OCI-LY7 (cell line): Measurements from ENCODE around the gene FARSB. TPM values are rescaled to one million over a fixed set of nuclear protein-coding genes. Genes with fewer than 3 reads are reported as not detected.

Source experiments
- BruUV-seq: library from RNA; stranded (reverse); fragments of 400-500 nt; replicated peaks from 2 replicates; lab custom pipeline; 2021; lab: Mats Ljungman, UMichigan
- CTCF ChIA-PET: fragments of 300-600 bp; sonication (Branson Sonifier 250); formaldehyde crosslinking; loops from one replicate; lab custom pipeline; 2022; ENCODE audit warnings: antibody characterized with exemption; ENCODE audit not compliant: unreplicated experiment; lab: Charles Lee
- POLR2A ChIA-PET: fragments of 300-600 bp; sonication (Branson Sonifier 250); formaldehyde crosslinking; loops from one replicate; lab custom pipeline; 2022; ENCODE audit warnings: antibody characterized with exemption; lab: Charles Lee
- DNase-seq: peaks from one replicate; pipeline ENCODE4 v3.0.0-alpha.2; 2015; ENCODE audit warnings: low spot score
- H2AFZ ChIP-seq: fragments of 200-600 bp; sonication (generic), shearing (Covaris generic); 2 replicates; pipeline ENCODE4 v1.6.1; 2014; ENCODE audit warnings: mild to moderate bottlenecking, antibody characterized with exemption, low read length, moderate library complexity
- H3K27ac ChIP-seq: fragments of 200-600 bp; sonication (generic); 2 replicates; pipeline ENCODE4 v1.5.1; 2014; ENCODE audit warnings: mixed run types, low read depth, mild to moderate bottlenecking, moderate library complexity, low read length, inconsistent platforms; ENCODE audit not compliant: poor library complexity, severe bottlenecking
- H3K36me3 ChIP-seq: fragments of 200-600 bp; sonication (generic); 2 replicates; pipeline ENCODE4 v1.6.1; 2014; ENCODE audit warnings: mild to moderate bottlenecking, antibody characterized with exemption, low read length, moderate library complexity, mixed read lengths; ENCODE audit not compliant: insufficient read depth
- H3K4me1 ChIP-seq: fragments of 200-600 bp; sonication (generic); 2 replicates; pipeline ENCODE4 v1.5.1; 2014; ENCODE audit warnings: mild to moderate bottlenecking, low read length; ENCODE audit not compliant: insufficient read depth, poor library complexity, severe bottlenecking
- H3K4me2 ChIP-seq: fragments of 200-600 bp; sonication (generic); 2 replicates; pipeline ENCODE4 v1.6.1; 2014; ENCODE audit warnings: mild to moderate bottlenecking, low read length
- H3K4me3 ChIP-seq: fragments of 200-600 bp; sonication (generic); 2 replicates; pipeline ENCODE4 v1.5.1; 2014; ENCODE audit warnings: mild to moderate bottlenecking, low read depth, low read length; ENCODE audit not compliant: poor library complexity, severe bottlenecking
- H3K79me2 ChIP-seq: fragments of 200-600 bp; sonication (generic); 2 replicates; pipeline ENCODE4 v1.6.1; 2016; ENCODE audit warnings: low read depth, mild to moderate bottlenecking, low read length, moderate library complexity, mixed read lengths; ENCODE audit not compliant: insufficient read depth
- H3K9me2 ChIP-seq: fragments of 200-600 bp; sonication (generic); 2 replicates; pipeline ENCODE4 v1.6.1; 2016; ENCODE audit warnings: mild to moderate bottlenecking, low read length, mixed read lengths; ENCODE audit not compliant: insufficient read depth
- H3K9me3 ChIP-seq: fragments of 200-600 bp; sonication (generic); 2 replicates; pipeline ENCODE4 v1.6.1; 2014; ENCODE audit warnings: mild to moderate bottlenecking, mixed run types, low read length, mixed read lengths
- H4K20me1 ChIP-seq: fragments of 200-600 bp; sonication (generic); 2 replicates; pipeline ENCODE4 v1.6.1; 2014; ENCODE audit warnings: mild to moderate bottlenecking, antibody characterized with exemption, low read length, moderate library complexity, mixed read lengths; ENCODE audit not compliant: insufficient read depth
- EZH2phosphoT487 ChIP-seq: fragments of 200-600 bp; sonication (generic); IDR thresholded peaks from 2 replicates; pipeline ENCODE4 v1.6.1; 2018; ENCODE audit warnings: low read depth, borderline replicate concordance, mild to moderate bottlenecking, mixed run types, antibody characterized with exemption, low read length, moderate library complexity, mixed read lengths
- intact Hi-C: fragments of 100-400 bp; cut with micrococcal nuclease; formaldehyde crosslinking; loops from one replicate; pipeline ENCODE4 v1.10.0; 2022; ENCODE audit not compliant: unreplicated experiment
- total RNA-seq, 2 experiments: library from RNA; depleted of rRNA in 1 of 2; stranded (reverse); fragments of >200 nt in 1 of 2; shearing (Covaris generic) in 1 of 2; gene quantifications; 2 replicates each; pipeline ENCODE4 v1.2.3, GENCODE V29; 2014 to 2022
- TF ChIP-seq, protein P1 (sequence below): fragments of 200-600 bp; sonication (generic); conservative IDR thresholded peaks from 2 replicates; pipeline ENCODE4 v1.5.1; 2014; ENCODE audit warnings: mild to moderate bottlenecking, antibody characterized with exemption, low read length, moderate library complexity, mixed read lengths

Gene FARSB
- total RNA-seq, 2 experiments from 2014 or later = 24.9 to 46.7 TPM

DNA sequence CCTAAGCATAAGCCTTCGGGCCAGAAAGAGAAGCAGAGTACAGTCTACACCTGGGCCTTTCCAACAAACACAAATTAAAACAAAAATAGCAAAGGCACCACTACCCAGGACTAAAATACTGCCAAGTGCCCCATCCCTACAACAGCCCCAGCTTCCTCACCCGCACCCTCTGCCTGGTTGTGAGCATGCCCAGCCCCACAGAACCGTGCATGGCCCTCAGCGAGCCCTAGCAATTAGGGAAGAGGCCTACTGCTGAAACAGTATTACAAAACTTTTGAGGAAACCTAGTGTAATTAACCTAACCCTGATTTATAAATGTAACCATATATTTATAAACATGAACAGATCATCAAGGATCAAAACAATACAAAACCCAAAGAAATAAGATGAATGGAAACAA, 44.2 kb downstream of the FARSB start:
- H3K27ac ChIP-seq = no peak overlapping the region
- no peaks in the 10 kb centered on the region for H4K20me1 ChIP-seq
- H3K79me2 ChIP-seq = 0 out of 2 replicates have a peak, but pooled peaks cover 5% of the 10 kb centered on the region
- H3K4me1 ChIP-seq = no peaks in the 10 kb centered on the region
- H3K4me3 ChIP-seq = no peak overlapping the region
- no TSS peak for BruUV-seq
- CTCF ChIA-PET = no interaction called here
- no peak overlapping the region for H3K4me2 ChIP-seq
- no peak overlapping the region for H2AFZ ChIP-seq
- no peaks in the 10 kb centered on the region for H3K9me3 ChIP-seq
- DNase-seq = no peak
- intact Hi-C loops = loop anchor here (5.0 to 10.0 kb wide), 2 partner anchors 294 to 557 kb away; no protein-coding TSS in a partner anchor
- no peaks in the 10 kb centered on the region for H3K9me2 ChIP-seq
- peaks cover 96% of the 10 kb centered on the region for H3K36me3 ChIP-seq
- TF ChIP-seq EZH2phosphoT487 = no peak
- TF ChIP-seq, protein P1, sequence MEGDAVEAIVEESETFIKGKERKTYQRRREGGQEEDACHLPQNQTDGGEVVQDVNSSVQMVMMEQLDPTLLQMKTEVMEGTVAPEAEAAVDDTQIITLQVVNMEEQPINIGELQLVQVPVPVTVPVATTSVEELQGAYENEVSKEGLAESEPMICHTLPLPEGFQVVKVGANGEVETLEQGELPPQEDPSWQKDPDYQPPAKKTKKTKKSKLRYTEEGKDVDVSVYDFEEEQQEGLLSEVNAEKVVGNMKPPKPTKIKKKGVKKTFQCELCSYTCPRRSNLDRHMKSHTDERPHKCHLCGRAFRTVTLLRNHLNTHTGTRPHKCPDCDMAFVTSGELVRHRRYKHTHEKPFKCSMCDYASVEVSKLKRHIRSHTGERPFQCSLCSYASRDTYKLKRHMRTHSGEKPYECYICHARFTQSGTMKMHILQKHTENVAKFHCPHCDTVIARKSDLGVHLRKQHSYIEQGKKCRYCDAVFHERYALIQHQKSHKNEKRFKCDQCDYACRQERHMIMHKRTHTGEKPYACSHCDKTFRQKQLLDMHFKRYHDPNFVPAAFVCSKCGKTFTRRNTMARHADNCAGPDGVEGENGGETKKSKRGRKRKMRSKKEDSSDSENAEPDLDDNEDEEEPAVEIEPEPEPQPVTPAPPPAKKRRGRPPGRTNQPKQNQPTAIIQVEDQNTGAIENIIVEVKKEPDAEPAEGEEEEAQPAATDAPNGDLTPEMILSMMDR = no peak
- POLR2A ChIA-PET = interaction anchor here (0.6 to 0.7 kb wide), 3 partner anchors 8 to 1269 kb away, joined by 3 to 5 read pairs (median 4); no protein-coding TSS in a partner anchor

DNA sequence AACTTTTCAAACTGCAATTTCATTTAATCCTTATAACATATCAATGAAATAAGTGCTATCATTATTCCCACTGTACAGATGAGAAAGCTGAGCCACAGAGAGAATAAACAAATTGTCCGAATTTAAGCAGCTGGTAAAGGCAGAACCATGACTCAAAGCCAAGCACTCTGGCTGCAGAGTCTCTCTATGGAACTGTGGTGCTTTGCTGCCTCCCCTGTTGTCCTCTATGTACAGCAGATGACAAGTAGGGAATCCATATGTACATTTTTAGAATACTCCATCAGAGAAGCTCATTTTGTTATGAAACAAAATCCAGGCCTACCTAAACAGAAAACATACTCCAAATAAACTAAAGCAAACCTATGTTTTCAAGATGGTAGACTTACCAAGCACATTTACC, 45.1 kb downstream of the FARSB start:
- no peaks in the 10 kb centered on the region for H3K9me2 ChIP-seq
- intact Hi-C loops = loop anchor here (5.0 to 10.0 kb wide), 2 partner anchors 293 to 556 kb away; no protein-coding TSS in a partner anchor
- H3K4me2 ChIP-seq = no peak overlapping the region
- no peaks in the 10 kb centered on the region for H3K4me1 ChIP-seq
- H3K27ac ChIP-seq = no peak overlapping the region
- BruUV-seq = no TSS peak
- peaks cover 96% of the 10 kb centered on the region for H3K36me3 ChIP-seq
- DNase-seq = no peak
- no peaks in the 10 kb centered on the region for H3K9me3 ChIP-seq
- ChIA-PET POLR2A (interaction anchor here (0.7 to 1.8 kb wide), 2 partner anchors 10 to 44 kb away, joined by 3 to 6 read pairs; no protein-coding TSS in a partner anchor), CTCF (no interaction called here)
- TF ChIP-seq EZH2phosphoT487 = no peak
- TF ChIP-seq, protein P1 = no peak
- H3K79me2 ChIP-seq = 0 out of 2 replicates have a peak, but pooled peaks cover 5% of the 10 kb centered on the region
- H2AFZ ChIP-seq = no peak overlapping the region
- no peak overlapping the region for H3K4me3 ChIP-seq
- H4K20me1 ChIP-seq = no peaks in the 10 kb centered on the region

DNA sequence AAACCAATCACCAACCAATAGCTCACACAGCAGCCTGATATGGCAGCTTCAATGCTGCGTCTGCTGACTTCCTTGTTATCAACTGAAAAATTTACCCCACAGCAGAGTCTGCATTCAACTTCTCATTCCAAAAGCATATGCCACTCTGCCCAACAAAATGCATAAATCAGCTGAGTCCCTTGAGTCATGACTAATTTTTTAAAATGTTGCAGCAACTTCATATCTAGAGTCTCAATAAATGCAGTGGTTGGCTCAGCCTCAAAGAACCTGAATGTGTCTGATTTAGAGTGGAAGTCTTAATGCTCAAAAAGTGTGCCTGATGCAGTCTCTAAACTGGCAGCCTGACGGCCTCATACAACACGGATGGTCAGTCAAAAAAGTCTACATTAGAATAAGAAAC, 46.5 kb downstream of the FARSB start:
- POLR2A ChIA-PET = interaction anchor here (1.2 to 1.8 kb wide), 3 partner anchors 9 to 38 kb away, joined by 3 to 6 read pairs (median 3); no protein-coding TSS in a partner anchor
- DNase-seq = no peak
- CTCF ChIA-PET = no interaction called here
- intact Hi-C loops = no loop called here
- Histone ChIP-seq H4K20me1 (no peaks in the 10 kb centered on the region), H3K4me3 (no peak overlapping the region), H3K9me2 (no peaks in the 10 kb centered on the region), H3K9me3 (no peaks in the 10 kb centered on the region), H2AFZ (no peak overlapping the region), H3K4me1 (no peaks in the 10 kb centered on the region), H3K27ac (no peak overlapping the region), H3K4me2 (no peak overlapping the region), H3K79me2 (0 out of 2 replicates have a peak, but pooled peaks cover 5% of the 10 kb centered on the region), H3K36me3 (peaks cover 96% of the 10 kb centered on the region)
- BruUV-seq = no TSS peak
- TF ChIP-seq EZH2phosphoT487 = no peak
- TF ChIP-seq, protein P1 = no peak
